PC-9 (cell line): Measurements from ENCODE around the gene SSTR3. TPM values are rescaled to one million over a fixed set of nuclear protein-coding genes. Genes with fewer than 3 reads are reported as not detected.

Experiments used
- BruUV-seq: library from RNA; stranded (reverse); fragments of 400-500 nt; replicated peaks from 2 replicates; lab custom pipeline; 2021; lab: Mats Ljungman, UMichigan
- CTCF ChIA-PET: fragments of 300-600 bp; sonication (Branson Sonifier 250); formaldehyde crosslinking; loops from one replicate; lab custom pipeline; 2022; ENCODE audit warnings: antibody characterized with exemption; lab: Charles Lee
- POLR2A ChIA-PET: fragments of 300-600 bp; sonication (Branson Sonifier 250); formaldehyde crosslinking; loops from one replicate; lab custom pipeline; 2022; ENCODE audit warnings: antibody characterized with exemption; ENCODE audit not compliant: unreplicated experiment; lab: Charles Lee
- DNase-seq, 2 experiments: peaks; one replicate each; pipeline versions ENCODE4 v3.0.0 to v3.0.0-alpha.2; 2015 to 2022; ENCODE audit warnings: mixed read lengths in 1 of 2
- H2AFZ ChIP-seq: fragments of 200-600 bp; sonication (generic); 2 replicates; pipeline ENCODE4 v1.8.1; 2017; ENCODE audit warnings: antibody characterized with exemption
- H3F3A ChIP-seq: fragments of 200-600 bp; sonication (generic); 2 replicates; pipeline ENCODE4 v1.8.1; 2017; ENCODE audit warnings: antibody characterized with exemption, mild to moderate bottlenecking, low read depth; ENCODE audit not compliant: insufficient read depth
- H3K27ac ChIP-seq: fragments of 200-600 bp; sonication (generic); 2 replicates; pipeline ENCODE4 v1.6.1; 2016; ENCODE audit warnings: mixed run types
- H3K27me3 ChIP-seq: fragments of 200-600 bp; sonication (generic); 2 replicates; pipeline ENCODE4 v1.6.1; 2016; ENCODE audit warnings: low read depth, mixed run types; ENCODE audit not compliant: insufficient read depth
- H3K36me3 ChIP-seq: fragments of 200-600 bp; sonication (generic); 2 replicates; pipeline ENCODE4 v1.6.1; 2016; ENCODE audit warnings: low read depth, mixed run types
- H3K4me1 ChIP-seq: fragments of 200-600 bp; sonication (generic); replicated peaks from 2 replicates; pipeline ENCODE4 v1.6.1; 2016; ENCODE audit warnings: mixed run types; ENCODE audit not compliant: insufficient read depth
- H3K4me2 ChIP-seq: fragments of 200-600 bp; sonication (generic); 2 replicates; pipeline ENCODE4 v1.6.1; 2017; ENCODE audit warnings: mixed run types
- H3K4me3 ChIP-seq: fragments of 200-600 bp; sonication (generic); 2 replicates; pipeline ENCODE4 v1.6.1; 2016; ENCODE audit warnings: mixed run types
- H3K79me2 ChIP-seq: fragments of 200-600 bp; sonication (generic); 2 replicates; pipeline ENCODE4 v1.6.1; 2017; ENCODE audit warnings: low read depth, mixed run types
- H3K9me2 ChIP-seq: fragments of 200-600 bp; sonication (generic); 2 replicates; pipeline ENCODE4 v1.8.1; 2017; ENCODE audit warnings: mild to moderate bottlenecking; ENCODE audit not compliant: insufficient read depth
- H3K9me3 ChIP-seq: fragments of 200-600 bp; sonication (generic); 2 replicates; pipeline ENCODE4 v1.8.1; 2016; ENCODE audit warnings: low read depth; ENCODE audit not compliant: insufficient read depth
- H4K20me1 ChIP-seq: fragments of 200-600 bp; sonication (generic); 2 replicates; pipeline ENCODE4 v1.8.1; 2017; ENCODE audit not compliant: insufficient read depth
- EZH2 ChIP-seq: fragments of 200-600 bp; sonication (generic); IDR thresholded peaks from 2 replicates; pipeline ENCODE4 v1.8.0; 2017; ENCODE audit warnings: antibody characterized with exemption, low read depth
- intact Hi-C: fragments of 100-400 bp; cut with micrococcal nuclease; formaldehyde crosslinking; loops from one replicate; pipeline ENCODE4 v1.10.0; 2022; ENCODE audit not compliant: unreplicated experiment
- total RNA-seq: library from RNA; stranded (reverse); gene quantifications from 2 replicates; pipeline ENCODE4 v1.2.3, GENCODE V29; 2021
- TF ChIP-seq, protein P1 (sequence below): fragments of 200-600 bp; sonication (generic); conservative IDR thresholded peaks from 2 replicates; pipeline ENCODE4 v1.6.1; 2017; ENCODE audit warnings: mixed run types, antibody characterized with exemption, mild to moderate bottlenecking, moderate library complexity

SSTR3 gene
- total RNA-seq, 1 experiment from 2014 or later = not detected

GRCh38 chr22:37169947-37170688, 42.2 kb downstream of the SSTR3 start:
- Histone ChIP-seq H2AFZ (no peak overlapping the region), H3K4me1 (peaks cover 9% of the 10 kb centered on the region; the same call in 1 of the 2 replicates), H3K4me3 (no peak overlapping the region), H3K79me2 (no peaks in the 10 kb centered on the region), H3K9me2 (no peaks in the 10 kb centered on the region), H3K36me3 (no peaks in the 10 kb centered on the region), H3K27me3 (no peaks in the 10 kb centered on the region), H3K27ac (no peak overlapping the region), H3F3A (no peaks in the 10 kb centered on the region), H4K20me1 (no peaks in the 10 kb centered on the region), H3K4me2 (no peak overlapping the region), H3K9me3 (no peaks in the 10 kb centered on the region)
- CTCF ChIA-PET = no interaction called here
- intact Hi-C loops = no loop called here
- TF ChIP-seq, protein P1, sequence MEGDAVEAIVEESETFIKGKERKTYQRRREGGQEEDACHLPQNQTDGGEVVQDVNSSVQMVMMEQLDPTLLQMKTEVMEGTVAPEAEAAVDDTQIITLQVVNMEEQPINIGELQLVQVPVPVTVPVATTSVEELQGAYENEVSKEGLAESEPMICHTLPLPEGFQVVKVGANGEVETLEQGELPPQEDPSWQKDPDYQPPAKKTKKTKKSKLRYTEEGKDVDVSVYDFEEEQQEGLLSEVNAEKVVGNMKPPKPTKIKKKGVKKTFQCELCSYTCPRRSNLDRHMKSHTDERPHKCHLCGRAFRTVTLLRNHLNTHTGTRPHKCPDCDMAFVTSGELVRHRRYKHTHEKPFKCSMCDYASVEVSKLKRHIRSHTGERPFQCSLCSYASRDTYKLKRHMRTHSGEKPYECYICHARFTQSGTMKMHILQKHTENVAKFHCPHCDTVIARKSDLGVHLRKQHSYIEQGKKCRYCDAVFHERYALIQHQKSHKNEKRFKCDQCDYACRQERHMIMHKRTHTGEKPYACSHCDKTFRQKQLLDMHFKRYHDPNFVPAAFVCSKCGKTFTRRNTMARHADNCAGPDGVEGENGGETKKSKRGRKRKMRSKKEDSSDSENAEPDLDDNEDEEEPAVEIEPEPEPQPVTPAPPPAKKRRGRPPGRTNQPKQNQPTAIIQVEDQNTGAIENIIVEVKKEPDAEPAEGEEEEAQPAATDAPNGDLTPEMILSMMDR = no peak
- TF ChIP-seq EZH2 = no peak
- POLR2A ChIA-PET = no interaction called here
- DNase-seq = no peak
- no TSS peak for BruUV-seq

- no TSS peak for BruUV-seq
- ChIA-PET CTCF (no interaction called here), POLR2A (no interaction called here)
- Histone ChIP-seq H3K27ac (no peak overlapping the region), H3K27me3 (no peaks in the 10 kb centered on the region), H3K79me2 (no peaks in the 10 kb centered on the region), H3K4me1 (peaks cover 9% of the 10 kb centered on the region; the same call in 1 of the 2 replicates), H3K4me2 (no peak overlapping the region), H4K20me1 (no peaks in the 10 kb centered on the region), H3K36me3 (no peaks in the 10 kb centered on the region), H3F3A (no peaks in the 10 kb centered on the region), H3K9me2 (no peaks in the 10 kb centered on the region), H3K4me3 (no peak overlapping the region), H2AFZ (no peak overlapping the region), H3K9me3 (no peaks in the 10 kb centered on the region)
- no peak for TF ChIP-seq EZH2
- TF ChIP-seq, protein P1 = no peak
- no peak for DNase-seq
- intact Hi-C loops = no loop called here
Observed at GRCh38 chr22:37169406-37169805, 42.9 kb downstream of the SSTR3 start.

DNA sequence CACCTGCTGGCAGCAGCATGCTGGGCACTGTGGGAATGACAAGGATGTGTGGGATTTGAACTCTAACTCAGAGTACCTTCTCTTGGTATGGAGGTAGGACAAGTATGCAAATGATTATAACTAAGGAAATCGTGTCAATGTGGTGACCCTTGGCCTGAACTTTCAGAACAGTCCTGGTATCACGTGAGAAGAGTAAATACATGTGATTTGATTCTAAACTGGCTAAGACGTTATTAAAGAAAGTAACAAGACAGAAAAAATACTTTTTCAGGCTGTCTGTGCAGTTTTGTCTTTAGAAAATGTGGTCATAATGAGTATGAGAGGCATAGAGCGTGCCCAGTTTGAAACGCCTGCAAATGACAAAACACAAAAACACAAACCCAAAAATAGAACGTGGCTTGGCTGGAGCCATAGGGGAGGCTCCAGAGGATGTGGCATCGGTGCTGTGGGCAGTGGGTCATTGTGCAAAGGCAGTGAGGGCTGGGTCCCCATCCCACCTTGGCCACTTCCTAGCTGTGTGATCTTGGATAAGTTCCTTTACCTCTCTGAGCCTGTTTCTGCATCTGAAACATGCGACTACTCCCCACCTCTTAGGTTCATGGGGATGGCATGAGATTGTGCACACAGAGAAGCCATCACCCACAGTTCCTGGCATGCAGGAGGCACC, 44.2 kb downstream of the SSTR3 start:
- Histone ChIP-seq H3K27me3 (no peaks in the 10 kb centered on the region), H3K9me3 (no peaks in the 10 kb centered on the region), H4K20me1 (no peaks in the 10 kb centered on the region), H3K79me2 (no peaks in the 10 kb centered on the region), H3K27ac (no peak overlapping the region), H2AFZ (no peak overlapping the region), H3K4me3 (no peak overlapping the region), H3K4me1 (peaks cover 9% of the 10 kb centered on the region; the same call in 1 of the 2 replicates), H3K36me3 (no peaks in the 10 kb centered on the region), H3F3A (no peaks in the 10 kb centered on the region), H3K4me2 (no peak overlapping the region), H3K9me2 (no peaks in the 10 kb centered on the region)
- ChIA-PET POLR2A (no interaction called here), CTCF (no interaction called here)
- BruUV-seq = no TSS peak
- DNase-seq = no peak
- intact Hi-C loops = loop anchor here (2.0 kb wide), 1 partner anchor 93 kb away; no protein-coding TSS in a partner anchor
- TF ChIP-seq EZH2 = no peak
- TF ChIP-seq, protein P1 = no peak
